Thyroid gland (tissue), 4 donors: Measurements from ENCODE around the gene VPS45. TPM values are rescaled to one million over a fixed set of nuclear protein-coding genes. Genes with fewer than 3 reads are reported as not detected.

Experiments
- DNase-seq, 2 donors: peaks; one replicate each; pipeline ENCODE4 v3.0.0-alpha.2; 2019
- H3K27ac ChIP-seq, 3 donors: fragments of 200-600 bp; sonication (generic); 1 replicate in 2 of 3; 2 replicates in 1 of 3; pipeline ENCODE4 v1.5.1; 2016 to 2019; ENCODE audit warnings: mild to moderate bottlenecking in 1 of 3, moderate library complexity in 1 of 3
- H3K27me3 ChIP-seq: fragments of 200-600 bp; sonication (generic); one replicate; pipeline ENCODE4 v1.5.1; 2019
- H3K36me3 ChIP-seq, 2 donors: fragments of 200-600 bp; sonication (generic); one replicate each; pipeline ENCODE4 v1.5.1; 2016 to 2019
- H3K4me1 ChIP-seq, 2 donors: fragments of 200-600 bp; sonication (generic); one replicate each; pipeline ENCODE4 v1.5.1; 2017 to 2019
- H3K4me3 ChIP-seq, 3 donors: fragments of 200-600 bp; sonication (generic); replicated peaks in 1 of 3; 1 replicate in 2 of 3; 2 replicates in 1 of 3; pipeline ENCODE4 v1.5.1; 2016; ENCODE audit warnings: mild to moderate bottlenecking in 1 of 3
- H3K9me3 ChIP-seq: fragments of 200-600 bp; sonication (generic); one replicate; pipeline ENCODE4 v1.5.1; 2017
- CTCF ChIP-seq, 6 experiments: fragments of 200-600 bp in 3 of 6; fragments of 450-650 bp in 3 of 6; sonication (generic) in 3 of 6; IDR thresholded peaks; one replicate each; pipeline ENCODE4 v1.5.1; 2016 to 2019; ENCODE audit warnings: antibody characterized with exemption in 6 of 6, mild to moderate bottlenecking in 2 of 6, inconsistent platforms in 1 of 6, moderate library complexity in 1 of 6
- POLR2A ChIP-seq, 2 donors: fragments of 450-650 bp; IDR thresholded peaks; one replicate each; pipeline ENCODE4 v1.6.1; 2017; ENCODE audit warnings: antibody characterized with exemption in 2 of 2, mild to moderate bottlenecking in 2 of 2, moderate library complexity in 1 of 2
- WGBS, 2 donors: methylation state at CpG; one replicate each; pipeline ENCODE4 v1.1.5; 2017; 5-methylcytosine and 5-hydroxymethylcytosine counted together
- intact Hi-C: fragments of 100-400 bp; cut with DNase I; formaldehyde crosslinking; loops from one replicate; pipeline ENCODE4 v1.15.1; 2023
- total RNA-seq, 4 donors: library from RNA; depleted of rRNA; stranded (reverse); fragments of >200 nt; gene quantifications; one replicate each; pipeline ENCODE4 v1.2.3, GENCODE V29; 2016

VPS45 gene
- total RNA-seq, 4 donors from 2014 or later: 50.3 to 64.3 (median 57.1) TPM

DNA sequence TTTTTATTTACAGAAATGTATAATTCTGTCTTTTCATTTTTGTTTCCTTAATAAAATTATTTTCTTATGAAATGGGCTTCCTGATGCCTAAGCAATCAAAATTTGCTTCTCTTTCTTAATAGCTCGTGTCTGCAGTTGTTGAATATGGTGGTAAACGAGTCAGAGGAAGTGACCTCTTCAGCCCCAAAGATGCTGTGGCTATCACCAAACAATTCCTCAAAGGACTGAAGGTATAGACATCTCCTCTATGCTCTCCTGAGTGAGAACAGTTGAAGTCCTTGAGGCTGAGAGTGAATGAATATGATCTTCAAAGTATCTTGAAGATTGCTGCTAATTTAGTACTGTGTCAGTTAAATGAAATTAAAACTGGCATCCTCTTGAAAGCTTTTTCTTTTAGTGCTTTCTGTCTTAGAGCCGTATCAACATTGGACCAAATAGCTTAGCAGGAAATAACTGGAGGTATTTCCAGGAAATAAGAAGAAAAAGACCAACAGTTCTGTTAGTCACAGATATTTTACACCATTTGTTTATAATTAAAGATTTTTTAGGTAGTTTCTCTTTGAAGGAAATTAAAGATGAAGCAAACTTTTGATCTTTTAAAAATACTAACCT, 24.7 kb downstream of the VPS45 start:
- 74 to 81% methylated on average over 3 of the region's 3 CpGs for WGBS, 2 donors
- Histone ChIP-seq H3K4me1 (no peaks in the 10 kb centered on the region), H3K27me3 (no peaks in the 10 kb centered on the region), H3K27ac (no peak overlapping the region), H3K36me3 (peaks cover 0 to 9% of the 10 kb centered on the region in 2 donors), H3K4me3 (no peak overlapping the region), H3K9me3 (no peaks in the 10 kb centered on the region)
- DNase-seq: no peak
- no peak for TF ChIP-seq CTCF (IDR thresholded peaks at IDR 0.05)
- no peak for TF ChIP-seq POLR2A (IDR thresholded peaks at IDR 0.05)
- intact Hi-C loops: no loop called here

DNA sequence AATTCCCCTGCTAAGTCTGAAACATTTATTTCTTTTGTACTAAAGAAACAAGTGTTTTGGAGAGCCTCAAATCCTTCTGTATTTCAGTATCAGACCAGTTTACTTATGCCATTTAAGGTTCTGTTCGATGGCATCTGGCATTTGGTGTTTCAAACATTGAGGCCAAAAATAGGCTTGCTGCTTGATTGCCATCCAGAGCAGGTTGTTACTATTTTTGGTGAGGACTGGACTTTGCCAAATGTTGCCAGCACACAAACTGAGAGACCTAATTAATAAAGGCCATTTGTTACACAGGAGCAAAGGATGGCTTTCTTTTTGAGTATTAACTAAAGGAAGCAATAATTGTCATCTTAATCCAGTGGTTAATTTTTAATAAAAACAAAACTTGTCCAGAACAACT, 26.2 kb downstream of the VPS45 start:
- peaks cover 0 to 15% of the 10 kb centered on the region in 2 donors for H3K36me3 ChIP-seq
- no peak overlapping the region for H3K4me3 ChIP-seq
- no peaks in the 10 kb centered on the region for H3K9me3 ChIP-seq
- WGBS, 2 donors: 63 to 73% methylated on average over 1 of the region's 1 CpG
- no peaks in the 10 kb centered on the region for H3K27me3 ChIP-seq
- no peak for TF ChIP-seq POLR2A (IDR thresholded peaks at IDR 0.05)
- TF ChIP-seq CTCF (IDR thresholded peaks at IDR 0.05): no peak
- intact Hi-C loops: no loop called here
- DNase-seq: no peak
- H3K4me1 ChIP-seq: no peaks in the 10 kb centered on the region
- no peak overlapping the region for H3K27ac ChIP-seq

- no peaks in the 10 kb centered on the region for H3K27me3 ChIP-seq
- no peak overlapping the region for H3K4me3 ChIP-seq
- 93 to 95% methylated on average over 3 of the region's 3 CpGs for WGBS, 2 donors
- H3K36me3 ChIP-seq: peaks cover 0 to 15% of the 10 kb centered on the region in 2 donors
- intact Hi-C loops: no loop called here
- no peak overlapping the region for H3K27ac ChIP-seq
- H3K9me3 ChIP-seq: no peaks in the 10 kb centered on the region
- H3K4me1 ChIP-seq: no peaks in the 10 kb centered on the region
- TF ChIP-seq CTCF (IDR thresholded peaks at IDR 0.05) (no peak), POLR2A (IDR thresholded peaks at IDR 0.05) (no peak)
- no peak for DNase-seq
Measured at GRCh38 chr1:150094734-150095265, 27.2 kb downstream of the VPS45 start.

GRCh38 chr1:150102986-150103385, 35.4 kb downstream of the VPS45 start:
- Histone ChIP-seq H3K27me3 (no peaks in the 10 kb centered on the region), H3K9me3 (no peaks in the 10 kb centered on the region), H3K4me1 (no peaks in the 10 kb centered on the region), H3K4me3 (no peak overlapping the region), H3K36me3 (peaks cover 0 to 4% of the 10 kb centered on the region in 2 donors), H3K27ac (no peak overlapping the region)
- DNase-seq: no peak
- TF ChIP-seq POLR2A (IDR thresholded peaks at IDR 0.05) (no peak), CTCF (IDR thresholded peaks at IDR 0.05) (no peak)
- WGBS, 2 donors: 63 to 87% methylated on average over 1 of the region's 1 CpG
- intact Hi-C loops: no loop called here

- H3K9me3 ChIP-seq: no peaks in the 10 kb centered on the region
- H3K27me3 ChIP-seq: no peaks in the 10 kb centered on the region
- H3K27ac ChIP-seq: no peak overlapping the region
- no peaks in the 10 kb centered on the region for H3K36me3 ChIP-seq
- no peak overlapping the region for H3K4me3 ChIP-seq
- 78 to 91% methylated on average over 7 of the region's 7 CpGs for WGBS, 2 donors
- no peaks in the 10 kb centered on the region for H3K4me1 ChIP-seq
- intact Hi-C loops: no loop called here
- TF ChIP-seq CTCF (IDR thresholded peaks at IDR 0.05) (no peak), POLR2A (IDR thresholded peaks at IDR 0.05) (no peak)
- DNase-seq: no peak
Measured at GRCh38 chr1:150106341-150106740, 38.8 kb downstream of the VPS45 start.
